ENCODE measurements around the gene ABO. TPM values are rescaled to one million over a fixed set of nuclear protein-coding genes. Genes with fewer than 3 reads are reported as not detected.
A peak's percentile ranks its signal among the peaks of the same experiment; 100 is the strongest.
"Not testable (repeated sequence)": the region's sequence is repeated elsewhere in the genome, so short reads cannot be mapped to it uniquely, and the experiment has no call there.

Gene ABO
- total RNA-seq, 1 experiment from 2014 or later, result not detected

DNA sequence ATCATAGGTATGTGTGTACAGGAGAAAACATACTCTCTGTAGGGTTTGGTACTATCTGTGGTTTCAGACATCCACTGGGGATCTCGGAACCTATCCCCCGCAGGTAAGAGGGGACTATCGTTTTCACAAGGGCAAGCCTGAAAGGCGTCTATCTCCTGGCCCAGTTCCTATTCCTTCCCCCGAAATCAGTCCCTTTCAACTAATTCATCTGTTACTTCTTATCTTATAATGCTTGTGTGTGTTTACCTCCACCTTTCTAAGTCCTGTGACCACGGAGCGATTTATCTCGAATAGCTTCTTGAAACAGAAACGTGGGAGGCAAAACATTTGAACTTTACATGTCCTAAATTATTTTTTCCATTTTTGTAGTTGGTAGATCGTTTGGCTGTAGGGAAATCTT, 11.4 kb downstream of the ABO start:
- DNase-seq (ENCODE audit: low read depth), result no peak

DNA sequence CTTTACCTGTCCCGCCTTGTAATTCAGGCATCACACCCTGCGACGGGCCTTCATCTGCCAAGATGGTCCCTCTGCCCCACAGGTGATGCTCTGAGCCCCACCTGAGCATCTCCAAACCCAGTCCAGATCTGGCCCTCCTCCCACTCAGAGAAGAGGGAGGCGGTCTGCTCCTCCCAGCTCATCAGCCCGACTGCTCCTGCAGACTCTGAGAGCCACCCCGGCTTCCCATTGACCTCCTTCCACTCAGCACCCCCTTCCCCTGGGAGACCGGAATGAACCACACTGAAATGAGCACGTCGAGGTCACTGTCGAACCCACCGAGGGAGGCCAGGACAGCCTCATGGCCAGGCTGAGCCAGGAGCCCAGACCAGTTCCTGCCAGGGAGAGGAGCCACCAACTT, 12.8 kb downstream of the ABO start:
- no peak for DNase-seq (ENCODE audit: low read depth)

DNA sequence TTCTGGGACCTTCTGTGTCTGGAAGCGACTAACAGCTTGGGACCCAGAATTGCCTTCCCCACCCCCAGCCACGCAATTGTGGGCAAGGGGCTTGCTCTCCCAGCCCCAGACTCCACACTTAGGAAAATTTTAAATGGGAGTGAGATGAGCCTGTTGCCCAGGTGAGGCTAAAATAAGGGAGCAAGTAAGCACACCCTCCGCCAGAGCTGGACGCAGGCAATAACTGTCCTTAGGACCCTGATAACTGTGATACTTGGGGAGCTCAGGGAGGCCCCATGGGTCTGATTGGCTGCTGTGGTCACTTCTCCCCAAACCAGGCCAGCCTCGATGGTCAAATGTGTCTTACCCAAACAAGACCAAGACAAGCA, 13.3 kb downstream of the ABO start:
- DNase-seq (ENCODE audit: low read depth), result no peak

GRCh38 chr9:133261103-133261752, 13.8 kb downstream of the ABO start:
- DNase-seq (ENCODE audit: low read depth), result no peak

GRCh38 chr9:133260334-133261102, 14.5 kb downstream of the ABO start:
- no peak for DNase-seq (ENCODE audit: low read depth)

- DNase-seq (ENCODE audit: low read depth), result no peak
Measured at GRCh38 chr9:133258061-133259015, 16.7 kb downstream of the ABO start.

DNA sequence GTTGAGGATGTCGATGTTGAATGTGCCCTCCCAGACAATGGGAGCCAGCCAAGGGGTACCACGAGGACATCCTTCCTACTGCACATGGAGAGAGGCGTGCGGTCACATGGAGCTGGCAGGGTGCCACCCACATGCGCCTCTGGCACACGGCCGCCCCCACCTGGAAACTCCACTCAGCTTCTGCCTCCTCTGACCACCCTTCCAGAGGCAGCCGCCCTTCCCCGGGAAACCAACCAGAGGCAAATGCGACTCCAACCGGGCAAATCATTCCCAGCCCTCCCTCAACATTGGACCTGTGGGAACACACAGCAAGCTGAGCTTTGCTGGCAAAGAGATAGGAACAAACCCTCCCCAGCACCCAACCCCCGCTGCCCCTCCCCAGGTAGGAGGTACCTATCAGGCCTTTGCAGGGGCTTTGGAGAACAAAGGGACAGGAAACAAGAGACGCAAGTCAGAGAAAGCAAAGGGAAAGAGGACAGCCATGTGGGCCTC, 17.5 kb downstream of the ABO start:
- DNase-seq (ENCODE audit: low read depth), result no peak

GRCh38 chr9:133256686-133257091, 18.3 kb downstream of the ABO start:
- peak; percentile 27 for DNase-seq (ENCODE audit: low read depth)

DNA sequence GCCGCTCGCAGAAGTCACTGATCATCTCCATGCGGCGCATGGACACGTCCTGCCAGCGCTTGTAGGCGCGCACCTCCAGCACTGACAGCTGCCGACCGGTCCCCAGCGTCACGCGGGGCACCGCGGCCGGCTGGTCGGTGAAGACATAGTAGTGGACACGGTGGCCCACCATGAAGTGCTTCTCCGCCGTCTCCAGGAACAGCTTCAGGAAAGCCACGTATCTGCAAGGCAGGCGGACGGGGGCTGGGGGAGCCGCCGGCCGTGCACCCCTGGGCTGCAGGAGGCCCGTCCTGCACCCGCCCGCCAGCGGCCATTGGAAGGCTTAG, 18.9 kb downstream of the ABO start:
- DNase-seq (ENCODE audit: low read depth), result no peak

DNA sequence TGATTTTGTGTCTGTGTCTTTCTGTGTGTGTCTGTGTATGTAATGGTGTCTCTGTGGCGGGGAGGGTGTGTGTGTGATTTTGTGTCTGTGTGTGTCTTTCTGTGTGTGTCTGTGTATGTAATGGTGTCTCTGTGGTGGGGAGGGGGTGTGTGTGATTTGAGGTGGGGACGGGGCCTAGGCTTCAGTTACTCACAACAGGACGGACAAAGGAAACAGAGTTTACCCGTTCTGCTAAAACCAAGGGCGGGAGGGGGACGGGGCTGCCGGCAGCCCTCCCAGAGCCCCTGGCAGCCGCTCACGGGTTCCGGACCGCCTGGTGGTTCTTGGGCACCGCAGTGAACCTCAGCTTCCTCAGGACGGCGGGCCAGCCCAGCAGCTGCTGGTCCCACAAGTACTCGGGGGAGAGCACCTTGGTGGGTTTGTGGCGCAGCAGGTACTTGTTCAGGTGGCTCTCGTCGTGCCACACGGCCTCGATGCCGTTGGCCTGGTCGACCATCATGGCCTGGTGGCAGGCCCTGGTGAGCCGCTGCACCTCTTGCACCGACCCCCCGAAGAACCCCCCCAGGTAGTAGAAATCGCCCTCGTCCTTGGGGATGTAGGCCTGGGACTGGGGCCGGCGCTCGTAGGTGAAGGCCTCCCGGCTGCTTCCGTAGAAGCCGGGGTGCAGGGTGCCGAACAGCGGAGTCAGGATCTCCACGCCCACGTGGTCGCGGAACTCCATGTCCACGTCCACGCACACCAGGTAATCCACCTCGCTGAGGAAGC, 19.4 kb downstream of the ABO start:
- DNase-seq (ENCODE audit: low read depth), result no peak

DNA sequence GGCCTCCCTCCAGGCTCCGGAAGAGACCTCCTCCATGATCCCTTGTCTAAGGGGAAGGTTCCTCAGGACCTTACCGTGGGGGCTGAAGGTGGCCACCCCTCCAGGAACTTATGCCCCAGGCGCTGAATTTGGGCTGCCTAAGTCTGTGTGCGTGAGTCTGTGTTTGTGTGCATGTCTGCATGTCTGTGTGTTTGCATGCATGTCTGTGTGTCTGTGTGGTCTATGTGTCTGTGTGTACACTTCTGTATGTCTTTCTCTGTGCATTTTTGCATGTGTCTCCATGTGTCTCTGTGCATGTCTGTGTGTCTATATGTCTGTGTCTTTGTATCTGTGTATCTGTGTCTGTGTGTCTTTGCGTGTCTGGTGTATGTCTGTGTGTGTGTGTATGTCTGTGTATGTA, 20.5 kb downstream of the ABO start:
- DNase-seq (ENCODE audit: low read depth), result no peak

DNA sequence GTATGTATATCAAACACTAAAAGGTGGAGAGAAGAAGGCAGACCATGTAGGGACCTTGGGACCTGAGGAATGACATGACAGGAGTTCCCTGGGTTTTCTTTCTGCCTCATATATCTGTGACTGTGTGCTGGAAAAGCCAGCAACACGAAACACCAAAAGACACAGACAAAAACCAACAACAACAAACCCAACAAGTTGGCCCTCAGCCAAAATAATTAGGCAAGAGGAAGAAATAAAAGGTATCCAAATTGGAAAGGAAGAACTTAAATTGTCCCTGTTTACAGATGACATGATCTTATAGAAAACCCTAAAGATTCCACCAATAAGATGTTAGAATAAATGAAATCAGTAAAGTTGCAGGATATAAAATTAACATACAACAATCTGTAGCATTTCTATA, 21.7 kb downstream of the ABO start:
- no peak for DNase-seq (ENCODE audit: low read depth)

- no peak for DNase-seq (ENCODE audit: low read depth)
Measured at GRCh38 chr9:133252301-133253020, 22.5 kb downstream of the ABO start.

DNA sequence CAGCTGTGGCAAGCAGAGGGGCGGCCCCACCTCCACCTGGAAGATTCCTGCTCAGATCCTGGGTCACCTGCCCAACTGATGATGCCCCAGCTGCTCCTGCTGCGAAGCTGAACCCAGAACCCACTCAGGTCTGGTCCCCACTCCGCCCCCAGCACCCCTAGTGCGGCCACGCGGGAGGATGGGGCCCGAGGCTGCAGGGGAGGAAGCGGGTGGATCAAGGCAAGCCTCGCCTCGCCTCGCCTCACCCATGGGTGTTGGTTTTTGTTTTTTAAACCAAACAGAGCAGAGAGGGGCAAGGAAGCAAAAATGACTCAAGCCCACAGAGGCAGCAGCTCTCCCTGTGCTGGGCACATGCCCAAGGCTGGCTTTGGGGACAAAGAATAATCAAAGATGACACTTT, 23.2 kb downstream of the ABO start:
- no peak for DNase-seq (ENCODE audit: low read depth)

DNA sequence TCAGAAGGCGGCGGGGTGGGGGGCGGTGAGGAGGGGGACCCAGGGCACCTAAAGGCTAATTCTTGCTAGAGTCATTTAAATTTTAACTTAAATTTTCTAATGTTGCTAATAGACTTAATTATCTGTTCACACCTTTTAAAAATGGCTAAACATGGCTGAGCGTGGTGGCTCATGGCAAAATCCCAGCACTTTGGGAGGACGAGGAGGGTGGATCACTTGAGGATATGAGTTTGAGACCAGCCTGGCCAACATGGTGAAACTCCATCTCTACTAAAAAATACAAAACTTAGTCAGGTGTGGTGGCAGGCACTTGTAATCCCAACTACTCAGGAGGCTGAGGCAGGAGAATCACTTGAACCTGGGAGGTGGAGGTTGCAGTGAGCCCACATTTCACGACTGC, 23.8 kb downstream of the ABO start:
- DNase-seq (ENCODE audit: low read depth), result not testable (repeated sequence)

GRCh38 chr9:133250741-133251170, 24.2 kb downstream of the ABO start:
- DNase-seq (ENCODE audit: low read depth), result no peak

DNA sequence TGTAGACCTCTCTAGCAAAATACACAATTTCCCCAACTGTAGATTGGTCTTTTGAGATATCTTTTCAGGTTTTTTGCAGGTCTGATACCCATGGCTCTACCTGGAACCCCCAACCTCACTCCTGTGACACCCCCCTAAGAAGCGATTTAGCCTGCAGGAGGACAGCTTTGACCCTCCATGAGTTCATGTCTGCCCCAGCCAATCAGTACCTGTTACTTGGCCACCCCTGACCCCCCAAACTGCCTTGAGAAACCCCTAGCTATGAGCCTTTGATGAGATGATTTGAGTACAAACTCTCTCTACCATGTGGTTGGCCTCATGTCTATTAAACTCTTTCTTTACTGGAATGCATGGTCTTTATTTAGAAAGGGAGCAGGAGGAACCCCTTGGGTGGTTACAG, 25.7 kb downstream of the ABO start:
- DNase-seq (ENCODE audit: low read depth), result no peak

- DNase-seq (ENCODE audit: low read depth), result no peak
Measured at GRCh38 chr9:133248726-133249295, 26.2 kb downstream of the ABO start.

- no peak for DNase-seq (ENCODE audit: low read depth)
Measured at GRCh38 chr9:133247632-133248031, 27.4 kb downstream of the ABO start.

DNA sequence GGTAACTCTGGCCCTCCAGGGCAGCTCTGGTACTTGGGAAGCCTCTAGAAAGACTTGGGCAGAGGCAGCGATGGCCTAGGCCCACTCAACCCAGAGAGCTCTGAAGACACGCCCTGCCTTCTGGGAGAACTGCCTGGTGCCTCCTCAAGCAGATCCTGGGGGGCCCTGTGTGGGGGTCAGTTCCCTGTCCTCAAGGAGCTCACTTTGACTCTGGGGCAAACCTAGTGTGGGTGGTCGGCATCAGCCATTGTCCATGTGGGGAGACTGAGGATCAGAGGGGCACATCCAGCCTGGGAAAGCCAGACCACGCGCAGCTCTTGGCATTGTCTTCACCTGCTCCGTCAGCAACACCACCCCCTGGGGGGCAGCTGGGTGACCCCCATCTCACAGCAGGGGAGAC, 28.0 kb downstream of the ABO start:
- DNase-seq (ENCODE audit: low read depth), result no peak

GRCh38 chr9:133246562-133246961, 28.4 kb downstream of the ABO start:
- DNase-seq (ENCODE audit: low read depth), result no peak

Data from RPMI7951 (cell line).